ENCODE measurements around the gene VCL. TPM values are rescaled to one million over a fixed set of nuclear protein-coding genes. Genes with fewer than 3 reads are reported as not detected.

Gene VCL
- total RNA-seq, 1 donor from 2014 or later = 131 TPM

- Mint-ChIP-seq H3K4me1 (peaks cover 45% of the 10 kb centered on the region), H3K9me3 (no peaks in the 10 kb centered on the region), H3K36me3 (peaks cover 5% of the 10 kb centered on the region), H3K4me3 (peak overlapping the region; percentile 22), H3K27ac (no peak overlapping the region), H3K27me3 (ENCODE audit: low read depth) (no peaks in the 10 kb centered on the region)
- TF ChIP-seq, protein P1, sequence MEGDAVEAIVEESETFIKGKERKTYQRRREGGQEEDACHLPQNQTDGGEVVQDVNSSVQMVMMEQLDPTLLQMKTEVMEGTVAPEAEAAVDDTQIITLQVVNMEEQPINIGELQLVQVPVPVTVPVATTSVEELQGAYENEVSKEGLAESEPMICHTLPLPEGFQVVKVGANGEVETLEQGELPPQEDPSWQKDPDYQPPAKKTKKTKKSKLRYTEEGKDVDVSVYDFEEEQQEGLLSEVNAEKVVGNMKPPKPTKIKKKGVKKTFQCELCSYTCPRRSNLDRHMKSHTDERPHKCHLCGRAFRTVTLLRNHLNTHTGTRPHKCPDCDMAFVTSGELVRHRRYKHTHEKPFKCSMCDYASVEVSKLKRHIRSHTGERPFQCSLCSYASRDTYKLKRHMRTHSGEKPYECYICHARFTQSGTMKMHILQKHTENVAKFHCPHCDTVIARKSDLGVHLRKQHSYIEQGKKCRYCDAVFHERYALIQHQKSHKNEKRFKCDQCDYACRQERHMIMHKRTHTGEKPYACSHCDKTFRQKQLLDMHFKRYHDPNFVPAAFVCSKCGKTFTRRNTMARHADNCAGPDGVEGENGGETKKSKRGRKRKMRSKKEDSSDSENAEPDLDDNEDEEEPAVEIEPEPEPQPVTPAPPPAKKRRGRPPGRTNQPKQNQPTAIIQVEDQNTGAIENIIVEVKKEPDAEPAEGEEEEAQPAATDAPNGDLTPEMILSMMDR (IDR thresholded peaks at IDR 0.05; ENCODE audit: unreplicated experiment) = no peak
- no peak for DNase-seq (ENCODE audit: low spot score in 2 of 2, unreplicated experiment in 2 of 2)
These were observed 154.2 kb downstream of the VCL start for GRCh38 chr10:74151879-74152722.

DNA sequence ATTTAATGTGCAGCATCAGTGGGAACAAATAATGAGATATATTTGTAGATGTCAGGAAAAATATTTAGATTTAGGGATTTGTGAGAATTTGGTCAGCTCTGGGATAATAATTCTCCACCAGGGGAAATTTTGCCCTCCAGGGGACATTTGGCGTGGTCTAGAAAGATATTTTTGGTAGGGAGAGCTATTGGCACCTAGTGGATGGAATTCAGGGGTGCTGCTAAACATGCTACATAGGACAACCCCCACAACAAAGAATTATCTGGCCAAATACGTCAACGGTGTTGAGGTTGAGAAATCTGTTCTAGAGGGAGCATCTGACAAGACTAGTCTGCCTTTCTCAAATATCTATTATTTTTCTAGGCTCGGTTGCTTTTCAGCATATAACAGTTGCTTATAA lies 155.2 kb downstream of the VCL start:
- TF ChIP-seq, protein P1 (IDR thresholded peaks at IDR 0.05; ENCODE audit: unreplicated experiment) = peak; percentile 69
- peak overlapping the region; percentile 39 for H3K27ac Mint-ChIP-seq
- peak overlapping the region; percentile 6 for H3K4me3 Mint-ChIP-seq
- no peaks in the 10 kb centered on the region for H3K27me3 Mint-ChIP-seq (ENCODE audit: low read depth)
- no peaks in the 10 kb centered on the region for H3K9me3 Mint-ChIP-seq
- DNase-seq (ENCODE audit: low spot score in 2 of 2, unreplicated experiment in 2 of 2) = no peak
- peaks cover 1% of the 10 kb centered on the region for H3K36me3 Mint-ChIP-seq
- peaks cover 43% of the 10 kb centered on the region for H3K4me1 Mint-ChIP-seq

DNA sequence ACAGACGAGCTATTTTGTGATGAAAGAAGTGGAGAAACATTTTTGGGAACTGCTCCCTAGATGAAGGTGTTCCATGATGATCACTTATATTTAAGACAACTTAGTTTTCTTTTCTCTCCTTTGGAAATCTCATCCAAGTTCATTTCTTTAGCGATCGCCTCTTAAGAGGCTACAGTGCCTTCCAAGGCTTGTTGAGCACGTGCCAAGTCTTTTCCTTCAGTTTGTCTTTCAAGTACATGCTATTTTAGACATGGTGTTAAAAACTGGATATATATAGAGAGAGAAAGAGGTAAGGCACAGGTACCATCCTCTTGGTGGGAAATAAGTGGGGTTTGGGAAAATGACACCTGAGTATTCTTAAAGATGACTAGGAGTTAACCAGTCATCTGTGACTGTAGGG lies 155.8 kb downstream of the VCL start:
- no peak for DNase-seq (ENCODE audit: low spot score in 2 of 2, unreplicated experiment in 2 of 2)
- H3K27ac Mint-ChIP-seq = no peak overlapping the region
- H3K27me3 Mint-ChIP-seq (ENCODE audit: low read depth) = no peaks in the 10 kb centered on the region
- no peaks in the 10 kb centered on the region for H3K36me3 Mint-ChIP-seq
- H3K4me1 Mint-ChIP-seq = peaks cover 40% of the 10 kb centered on the region
- no peaks in the 10 kb centered on the region for H3K9me3 Mint-ChIP-seq
- TF ChIP-seq, protein P1 (IDR thresholded peaks at IDR 0.05; ENCODE audit: unreplicated experiment) = no peak
- no peak overlapping the region for H3K4me3 Mint-ChIP-seq

- Mint-ChIP-seq H3K27ac (peak overlapping the region; percentile 44), H3K36me3 (no peaks in the 10 kb centered on the region), H3K27me3 (ENCODE audit: low read depth) (no peaks in the 10 kb centered on the region), H3K9me3 (no peaks in the 10 kb centered on the region), H3K4me1 (peaks cover 36% of the 10 kb centered on the region), H3K4me3 (no peak overlapping the region)
- TF ChIP-seq, protein P1 (IDR thresholded peaks at IDR 0.05; ENCODE audit: unreplicated experiment) = no peak
- no peak for DNase-seq (ENCODE audit: low spot score in 2 of 2, unreplicated experiment in 2 of 2)
These were observed 159.0 kb downstream of the VCL start for GRCh38 chr10:74156919-74157289.

- H3K27me3 Mint-ChIP-seq (ENCODE audit: low read depth) = no peaks in the 10 kb centered on the region
- H3K9me3 Mint-ChIP-seq = no peaks in the 10 kb centered on the region
- H3K27ac Mint-ChIP-seq = no peak overlapping the region
- H3K4me1 Mint-ChIP-seq = peaks cover 18% of the 10 kb centered on the region
- no peak overlapping the region for H3K4me3 Mint-ChIP-seq
- no peaks in the 10 kb centered on the region for H3K36me3 Mint-ChIP-seq
- TF ChIP-seq, protein P1 (IDR thresholded peaks at IDR 0.05; ENCODE audit: unreplicated experiment) = no peak
- DNase-seq (ENCODE audit: low spot score in 2 of 2, unreplicated experiment in 2 of 2) = no peak
These were observed 162.1 kb downstream of the VCL start for GRCh38 chr10:74160013-74160412.
